Fibroblast of peridontal ligament (primary cell): Measurements from ENCODE around the gene XAGE3.
"Not testable (repeated sequence)": the region's sequence is repeated elsewhere in the genome, so short reads cannot be mapped to it uniquely, and the experiment has no call there.

ENCODE experiments used
- DNase-seq: peaks from one replicate; pipeline ENCODE4 v3.0.0-alpha.2; 2010; ENCODE audit errors: extremely low read depth

XAGE3 gene

DNA sequence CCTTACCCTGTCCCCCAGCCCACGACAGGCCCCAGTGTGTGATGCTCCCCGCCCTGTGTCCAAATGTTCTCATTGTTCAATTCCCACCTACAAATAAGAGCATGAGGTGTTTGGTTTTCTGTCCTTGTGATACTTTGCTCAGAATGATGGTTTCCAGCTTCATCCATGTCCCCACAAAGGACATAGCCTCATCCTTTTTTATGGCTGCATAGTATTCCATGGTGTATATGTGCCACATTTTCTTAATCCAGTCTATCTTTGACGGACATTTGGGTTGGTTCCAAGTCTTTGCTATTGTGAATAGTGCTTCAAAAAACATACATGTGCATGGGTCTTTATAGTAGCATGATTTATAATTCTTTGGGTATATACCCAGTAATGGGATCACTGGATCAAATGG, 24.3 kb downstream of the XAGE3 start:
- not testable (repeated sequence) for DNase-seq

GRCh38 chrX:52839137-52839536, 28.7 kb downstream of the XAGE3 start:
- DNase-seq: no peak

DNA sequence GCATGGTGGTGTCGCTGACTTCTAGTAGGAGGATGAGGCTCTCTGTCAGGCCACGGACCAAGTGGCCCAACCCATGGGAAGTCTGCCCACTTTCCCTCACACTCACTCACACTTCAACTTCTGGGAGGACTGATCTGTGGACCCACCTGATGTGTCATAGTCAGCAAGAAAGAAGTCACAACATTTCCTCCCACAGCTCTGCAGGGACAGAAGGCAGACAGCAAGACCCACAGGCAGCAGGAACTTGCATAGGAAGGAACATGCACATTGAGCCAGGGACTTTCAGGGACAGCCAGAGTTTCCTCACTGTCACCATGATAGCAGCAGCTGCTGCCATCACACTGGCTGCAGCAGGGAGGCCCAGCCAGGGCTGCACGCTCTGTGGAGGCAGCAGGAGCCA, 37.3 kb downstream of the XAGE3 start:
- no peak for DNase-seq

GRCh38 chrX:52824608-52825007, 43.3 kb downstream of the XAGE3 start:
- DNase-seq: no peak

GRCh38 chrX:52821079-52821760, 46.7 kb downstream of the XAGE3 start:
- DNase-seq: no peak

DNA sequence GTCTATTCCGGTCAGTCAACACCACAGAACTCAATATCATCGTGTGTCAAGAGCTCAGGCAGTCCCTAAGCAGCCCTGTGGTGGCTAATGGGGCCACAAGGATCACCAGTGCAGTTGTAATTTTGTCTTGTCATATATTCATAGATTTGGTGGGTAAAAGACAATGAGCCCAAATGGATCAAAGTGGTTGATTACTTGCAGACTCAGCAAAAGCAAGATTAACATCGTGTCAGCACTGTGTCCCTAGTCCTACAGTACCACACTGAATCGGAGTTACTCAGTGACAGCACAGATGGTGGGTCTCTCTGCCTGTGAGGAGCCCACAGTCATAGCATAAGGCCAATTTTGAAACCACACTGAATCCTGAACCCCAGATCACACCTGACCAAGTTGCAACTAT, 48.1 kb downstream of the XAGE3 start:
- DNase-seq: no peak
